Measurements from ENCODE around the gene FHOD1. TPM values are rescaled to one million over a fixed set of nuclear protein-coding genes. Genes with fewer than 3 reads are reported as not detected.

Gene FHOD1
- polyA plus RNA-seq, 2 donors: 6.3 to 11.4 TPM

GRCh38 chr16:67237396-67238277 lies 9.6 kb downstream of the FHOD1 start:
- 83 to 88% methylated on average over 16 of the region's 16 CpGs for WGBS, 2 donors
- H3K4me3 ChIP-seq (ENCODE audit: low read depth in 1 of 2, low read length in 2 of 2): no peak overlapping the region
- no peaks in the 10 kb centered on the region for H3K9me3 ChIP-seq (ENCODE audit: control insufficient read depth in 2 of 2, insufficient read depth in 1 of 2, low read depth in 1 of 2, low read length in 1 of 2)
- peaks cover 0 to 17% of the 10 kb centered on the region in 2 donors for H3K36me3 ChIP-seq (ENCODE audit: control insufficient read depth in 2 of 2, insufficient read depth in 2 of 2, low read length in 1 of 2)
- H3K4me1 ChIP-seq (ENCODE audit: control insufficient read depth in 2 of 2, insufficient read depth in 2 of 2, low read length in 1 of 2): peaks cover 0 to 6% of the 10 kb centered on the region in 2 donors
- H3K27ac ChIP-seq (ENCODE audit: low read depth in 2 of 2, low read length in 1 of 2): no peak overlapping the region
- H3K27me3 ChIP-seq (ENCODE audit: control insufficient read depth in 1 of 2, insufficient read depth in 2 of 2, low read length in 2 of 2): no peaks in the 10 kb centered on the region

- Histone ChIP-seq H3K4me1 (ENCODE audit: control insufficient read depth in 2 of 2, insufficient read depth in 2 of 2, low read length in 1 of 2) (peaks cover 0 to 6% of the 10 kb centered on the region in 2 donors), H3K27me3 (ENCODE audit: control insufficient read depth in 1 of 2, insufficient read depth in 2 of 2, low read length in 2 of 2) (no peaks in the 10 kb centered on the region), H3K9me3 (ENCODE audit: control insufficient read depth in 2 of 2, insufficient read depth in 1 of 2, low read depth in 1 of 2, low read length in 1 of 2) (no peaks in the 10 kb centered on the region), H3K36me3 (ENCODE audit: control insufficient read depth in 2 of 2, insufficient read depth in 2 of 2, low read length in 1 of 2) (peaks cover 2 to 19% of the 10 kb centered on the region in 2 donors), H3K27ac (ENCODE audit: low read depth in 2 of 2, low read length in 1 of 2) (no peak overlapping the region), H3K4me3 (ENCODE audit: low read depth in 1 of 2, low read length in 2 of 2) (no peak overlapping the region)
- WGBS, 2 donors: 83 to 89% methylated on average over 45 to 50 of the region's 50 CpGs
Observed at GRCh38 chr16:67236563-67237395, 10.5 kb downstream of the FHOD1 start.

GRCh38 chr16:67235816-67236562 lies 11.3 kb downstream of the FHOD1 start:
- H3K4me3 ChIP-seq (ENCODE audit: low read depth in 1 of 2, low read length in 2 of 2): no peak overlapping the region
- H3K9me3 ChIP-seq (ENCODE audit: control insufficient read depth in 2 of 2, insufficient read depth in 1 of 2, low read depth in 1 of 2, low read length in 1 of 2): no peaks in the 10 kb centered on the region
- no peak overlapping the region for H3K27ac ChIP-seq (ENCODE audit: low read depth in 2 of 2, low read length in 1 of 2)
- peaks cover 0 to 4% of the 10 kb centered on the region in 2 donors for H3K4me1 ChIP-seq (ENCODE audit: control insufficient read depth in 2 of 2, insufficient read depth in 2 of 2, low read length in 1 of 2)
- no peaks in the 10 kb centered on the region for H3K27me3 ChIP-seq (ENCODE audit: control insufficient read depth in 1 of 2, insufficient read depth in 2 of 2, low read length in 2 of 2)
- 79 to 84% methylated on average over 17 of the region's 17 CpGs for WGBS, 2 donors
- peaks cover 9 to 27% of the 10 kb centered on the region in 2 donors for H3K36me3 ChIP-seq (ENCODE audit: control insufficient read depth in 2 of 2, insufficient read depth in 2 of 2, low read length in 1 of 2)

GRCh38 chr16:67234180-67234597 lies 13.1 kb downstream of the FHOD1 start:
- Histone ChIP-seq H3K4me1 (ENCODE audit: control insufficient read depth in 2 of 2, insufficient read depth in 2 of 2, low read length in 1 of 2) (no peaks in the 10 kb centered on the region), H3K27me3 (ENCODE audit: control insufficient read depth in 1 of 2, insufficient read depth in 2 of 2, low read length in 2 of 2) (no peaks in the 10 kb centered on the region), H3K27ac (ENCODE audit: low read depth in 2 of 2, low read length in 1 of 2) (no peak overlapping the region), H3K36me3 (ENCODE audit: control insufficient read depth in 2 of 2, insufficient read depth in 2 of 2, low read length in 1 of 2) (peaks cover 11 to 43% of the 10 kb centered on the region in 2 donors), H3K9me3 (ENCODE audit: control insufficient read depth in 2 of 2, insufficient read depth in 1 of 2, low read depth in 1 of 2, low read length in 1 of 2) (no peaks in the 10 kb centered on the region), H3K4me3 (ENCODE audit: low read depth in 1 of 2, low read length in 2 of 2) (no peak overlapping the region)
- 91 to 94% methylated on average over 10 of the region's 10 CpGs for WGBS, 2 donors

- Histone ChIP-seq H3K27ac (ENCODE audit: low read depth in 2 of 2, low read length in 1 of 2) (no peak overlapping the region), H3K36me3 (ENCODE audit: control insufficient read depth in 2 of 2, insufficient read depth in 2 of 2, low read length in 1 of 2) (peaks cover 15 to 42% of the 10 kb centered on the region in 2 donors), H3K9me3 (ENCODE audit: control insufficient read depth in 2 of 2, insufficient read depth in 1 of 2, low read depth in 1 of 2, low read length in 1 of 2) (no peaks in the 10 kb centered on the region), H3K27me3 (ENCODE audit: control insufficient read depth in 1 of 2, insufficient read depth in 2 of 2, low read length in 2 of 2) (no peaks in the 10 kb centered on the region), H3K4me3 (ENCODE audit: low read depth in 1 of 2, low read length in 2 of 2) (no peak overlapping the region), H3K4me1 (ENCODE audit: control insufficient read depth in 2 of 2, insufficient read depth in 2 of 2, low read length in 1 of 2) (no peaks in the 10 kb centered on the region)
- 68 to 83% methylated on average over 7 of the region's 7 CpGs for WGBS, 2 donors
Observed at GRCh38 chr16:67233596-67233995, 13.7 kb downstream of the FHOD1 start.

- Histone ChIP-seq H3K27me3 (ENCODE audit: control insufficient read depth in 1 of 2, insufficient read depth in 2 of 2, low read length in 2 of 2) (no peaks in the 10 kb centered on the region), H3K9me3 (ENCODE audit: control insufficient read depth in 2 of 2, insufficient read depth in 1 of 2, low read depth in 1 of 2, low read length in 1 of 2) (no peaks in the 10 kb centered on the region), H3K27ac (ENCODE audit: low read depth in 2 of 2, low read length in 1 of 2) (no peak overlapping the region), H3K4me3 (ENCODE audit: low read depth in 1 of 2, low read length in 2 of 2) (no peak overlapping the region), H3K36me3 (ENCODE audit: control insufficient read depth in 2 of 2, insufficient read depth in 2 of 2, low read length in 1 of 2) (peaks cover 18 to 36% of the 10 kb centered on the region in 2 donors), H3K4me1 (ENCODE audit: control insufficient read depth in 2 of 2, insufficient read depth in 2 of 2, low read length in 1 of 2) (peaks cover 0 to 10% of the 10 kb centered on the region in 2 donors)
- 76 to 84% methylated on average over 12 of the region's 12 CpGs for WGBS, 2 donors
Observed at GRCh38 chr16:67230809-67231660, 16.2 kb downstream of the FHOD1 start.

- Histone ChIP-seq H3K36me3 (ENCODE audit: control insufficient read depth in 2 of 2, insufficient read depth in 2 of 2, low read length in 1 of 2) (peaks cover 18 to 36% of the 10 kb centered on the region in 2 donors), H3K4me3 (ENCODE audit: low read depth in 1 of 2, low read length in 2 of 2) (no peak overlapping the region), H3K27ac (ENCODE audit: low read depth in 2 of 2, low read length in 1 of 2) (no peak overlapping the region), H3K4me1 (ENCODE audit: control insufficient read depth in 2 of 2, insufficient read depth in 2 of 2, low read length in 1 of 2) (peaks cover 0 to 11% of the 10 kb centered on the region in 2 donors), H3K9me3 (ENCODE audit: control insufficient read depth in 2 of 2, insufficient read depth in 1 of 2, low read depth in 1 of 2, low read length in 1 of 2) (no peaks in the 10 kb centered on the region), H3K27me3 (ENCODE audit: control insufficient read depth in 1 of 2, insufficient read depth in 2 of 2, low read length in 2 of 2) (no peaks in the 10 kb centered on the region)
- 89 to 90% methylated on average over 31 to 32 of the region's 32 CpGs for WGBS, 2 donors
Observed at GRCh38 chr16:67229906-67230808, 17.1 kb downstream of the FHOD1 start.

- no peak overlapping the region for H3K4me3 ChIP-seq (ENCODE audit: low read depth in 1 of 2, low read length in 2 of 2)
- 86 to 88% methylated on average over 9 of the region's 9 CpGs for WGBS, 2 donors
- H3K9me3 ChIP-seq (ENCODE audit: control insufficient read depth in 2 of 2, insufficient read depth in 1 of 2, low read depth in 1 of 2, low read length in 1 of 2): no peaks in the 10 kb centered on the region
- no peaks in the 10 kb centered on the region for H3K27me3 ChIP-seq (ENCODE audit: control insufficient read depth in 1 of 2, insufficient read depth in 2 of 2, low read length in 2 of 2)
- H3K36me3 ChIP-seq (ENCODE audit: control insufficient read depth in 2 of 2, insufficient read depth in 2 of 2, low read length in 1 of 2): peaks cover 18 to 31% of the 10 kb centered on the region in 2 donors
- H3K4me1 ChIP-seq (ENCODE audit: control insufficient read depth in 2 of 2, insufficient read depth in 2 of 2, low read length in 1 of 2): peaks cover 0 to 11% of the 10 kb centered on the region in 2 donors
- H3K27ac ChIP-seq (ENCODE audit: low read depth in 2 of 2, low read length in 1 of 2): no peak overlapping the region
Observed at GRCh38 chr16:67228905-67229304, 18.4 kb downstream of the FHOD1 start.
